D721Med (cell line): ENCODE data around the gene ULK4.

Experiments used
- DNase-seq: peaks from one replicate; pipeline ENCODE4 v3.0.0; 2011; ENCODE audit warnings: low spot score; ENCODE audit not compliant: insufficient read length
- FAIRE-seq: peaks from 2 replicates; lab custom pipeline; 2011; peaks lifted over from hg19 to GRCh38; lab: Jason Lieb, UNC
- CTCF ChIP-seq: IDR thresholded peaks from 2 replicates; pipeline ENCODE4 v1.5.1; 2012; ENCODE audit warnings: mild to moderate bottlenecking, control low read depth; ENCODE audit not compliant: insufficient read depth; ENCODE audit errors: missing control alignments

Gene ULK4

DNA sequence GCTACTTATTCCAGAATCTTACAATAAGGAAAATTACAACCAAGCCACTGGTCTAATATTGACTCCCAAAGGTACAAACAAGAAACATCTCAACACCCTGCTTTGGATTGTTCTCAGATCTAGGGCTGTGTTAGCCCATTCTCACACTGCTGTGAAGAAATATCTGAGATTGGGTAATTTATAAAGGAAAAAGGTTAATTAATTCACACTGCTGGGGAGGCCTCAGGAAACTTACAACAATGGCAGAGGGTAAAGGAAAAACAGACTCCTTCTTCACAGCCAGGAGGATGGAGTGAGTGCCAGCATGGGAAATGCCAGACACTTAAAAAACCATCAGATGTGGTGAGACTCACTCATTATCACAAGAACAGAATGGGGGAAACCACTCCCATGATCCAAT, 208.3 kb downstream of the ULK4 start:
- TF ChIP-seq CTCF = no peak
- FAIRE-seq (no peak), DNase-seq (no peak)

DNA sequence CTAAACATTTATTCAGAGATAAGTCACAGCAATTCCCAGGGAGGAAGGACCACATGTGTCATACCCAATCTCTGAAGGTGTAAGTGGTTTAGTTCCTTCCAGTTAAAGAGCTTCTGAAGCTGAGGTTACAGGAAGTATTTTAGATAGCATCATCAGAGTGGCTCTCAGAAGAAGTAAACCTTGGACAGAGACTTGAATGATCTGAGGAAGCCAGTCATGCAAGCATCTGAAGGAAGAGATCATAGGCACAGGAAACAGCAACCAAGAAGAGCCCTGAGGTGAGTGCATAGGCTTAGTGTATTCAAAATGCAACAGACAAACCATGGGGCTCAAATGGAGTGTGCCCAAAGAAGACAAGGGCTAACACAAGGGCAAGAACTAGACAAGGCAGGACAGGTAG, 210.3 kb downstream of the ULK4 start:
- DNase-seq (no peak), FAIRE-seq (no peak)
- TF ChIP-seq CTCF = no peak

- FAIRE-seq (no peak), DNase-seq (no peak)
- TF ChIP-seq CTCF = no peak
These were observed 211.9 kb downstream of the ULK4 start for GRCh38 chr3:41749988-41750387.

GRCh38 chr3:41746215-41746614, 215.7 kb downstream of the ULK4 start:
- no peak for TF ChIP-seq CTCF
- no peak for FAIRE-seq

DNA sequence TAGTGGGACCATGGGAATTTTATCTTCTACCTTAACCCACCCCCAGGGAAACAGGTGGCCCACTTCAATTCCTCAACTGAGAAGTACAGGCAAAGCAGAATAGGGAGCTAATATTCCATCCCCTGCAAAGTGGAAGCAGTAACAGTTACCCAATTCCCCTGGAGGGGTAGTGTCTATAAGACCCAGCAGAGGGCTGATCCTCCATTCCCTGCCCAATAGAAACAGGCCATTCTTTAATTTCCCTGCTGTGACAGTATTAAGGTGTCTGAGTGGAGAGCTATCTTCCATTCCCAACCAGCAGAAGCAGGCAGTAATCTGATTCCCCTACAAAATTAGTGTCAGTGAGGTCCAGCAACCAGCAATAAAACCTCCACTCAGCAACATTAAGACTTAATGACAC, 219.8 kb downstream of the ULK4 start:
- TF ChIP-seq CTCF = no peak
- no peak for FAIRE-seq

More at GRCh38 chr3:41746215-41746614, 215.7 kb downstream of the ULK4 start:
- no peak for DNase-seq

DNA sequence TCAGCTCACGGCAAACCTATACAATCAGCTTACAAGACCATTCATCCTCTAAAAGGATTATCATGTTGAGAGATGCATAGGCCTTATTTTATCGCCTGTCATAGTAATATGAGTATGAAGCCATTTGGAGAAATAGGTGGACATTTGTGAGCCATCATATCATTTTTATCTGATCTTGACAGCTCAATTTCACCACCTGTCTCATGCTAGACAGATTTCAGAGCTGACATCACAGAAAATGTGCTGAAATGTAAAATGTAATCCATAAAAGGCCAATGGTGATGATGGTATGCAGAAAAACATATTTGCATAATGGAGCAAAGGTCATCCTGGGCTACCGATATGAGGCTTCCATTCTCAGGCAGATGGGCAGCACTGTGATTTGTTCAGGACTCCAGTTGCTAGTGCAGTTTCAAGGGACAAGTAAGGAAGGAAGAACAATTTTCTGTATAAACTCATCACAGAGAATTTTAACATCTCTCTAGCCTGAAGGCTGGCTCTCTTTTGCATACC, 221.5 kb downstream of the ULK4 start:
- no peak for TF ChIP-seq CTCF
- peak; percentile 46 for FAIRE-seq
- no peak for DNase-seq

More for the DNA sequence above, 219.8 kb downstream of the ULK4 start:
- DNase-seq = no peak

DNA sequence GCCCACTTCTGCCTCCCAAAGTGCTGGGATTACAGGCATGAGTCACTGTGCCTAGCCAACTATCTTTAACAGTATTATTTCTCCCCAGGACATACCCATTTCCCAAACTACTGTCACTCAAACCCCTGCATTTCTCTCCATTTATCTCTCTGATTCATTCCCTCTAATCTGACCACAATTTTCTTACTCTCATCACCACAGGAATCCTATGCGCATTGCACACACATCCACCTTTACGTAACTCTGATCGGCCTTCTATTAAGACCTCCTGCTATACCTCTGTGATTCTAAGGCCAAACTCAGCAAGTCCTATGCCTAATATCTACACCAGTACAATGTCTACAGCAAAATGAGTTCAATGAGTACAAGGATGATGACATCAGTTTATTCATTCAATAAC, 235.0 kb downstream of the ULK4 start:
- TF ChIP-seq CTCF = no peak
- DNase-seq = no peak
- no peak for FAIRE-seq
